HG02938 (cell line): ENCODE data around the gene FAM234B.
A peak's percentile ranks its signal among the peaks of the same experiment; 100 is the strongest.

Experiments used
- ATAC-seq: cut with Tn5 transposase; IDR thresholded peaks from one replicate; pipeline ENCODE4 v1.9.1; 2021; ENCODE audit warnings: mild to moderate bottlenecking, moderate library complexity; ENCODE audit not compliant: unreplicated experiment

The FAM234B gene

GRCh38 chr12:13090054-13090453, 45.9 kb downstream of the FAM234B start:
- no peak for ATAC-seq

- ATAC-seq: no peak
Measured at GRCh38 chr12:13091832-13092231, 47.7 kb downstream of the FAM234B start.

GRCh38 chr12:13093191-13093847, 49.1 kb downstream of the FAM234B start:
- no peak for ATAC-seq

GRCh38 chr12:13093848-13094220, 49.7 kb downstream of the FAM234B start:
- ATAC-seq: no peak

GRCh38 chr12:13094367-13094766, 50.2 kb downstream of the FAM234B start:
- peak; percentile 46 for ATAC-seq

- ATAC-seq: no peak
Measured at GRCh38 chr12:13095266-13095995, 51.2 kb downstream of the FAM234B start.

GRCh38 chr12:13097491-13098011, 53.4 kb downstream of the FAM234B start:
- no peak for ATAC-seq

- ATAC-seq: no peak
Measured at GRCh38 chr12:13099066-13099843, 55.1 kb downstream of the FAM234B start.

GRCh38 chr12:13099844-13100604, 55.8 kb downstream of the FAM234B start:
- no peak for ATAC-seq

- no peak for ATAC-seq
Measured at GRCh38 chr12:13100605-13100881, 56.4 kb downstream of the FAM234B start.

- peak; percentile 76 for ATAC-seq
Measured at GRCh38 chr12:13100882-13101769, 56.9 kb downstream of the FAM234B start.

GRCh38 chr12:13101821-13102375, 57.7 kb downstream of the FAM234B start:
- ATAC-seq: no peak

- no peak for ATAC-seq
Measured at GRCh38 chr12:13102461-13103195, 58.4 kb downstream of the FAM234B start.

GRCh38 chr12:13103391-13104033, 59.3 kb downstream of the FAM234B start, which contains the start of gene GSG1:
TSS of gene GSG1 (minus strand) at chr12:13103667. CDS start at chr12:13103512, 155 bp downstream.
- ATAC-seq: no peak

GRCh38 chr12:13104409-13104808, 60.2 kb downstream of the FAM234B start:
- no peak for ATAC-seq

- ATAC-seq: no peak
Measured at GRCh38 chr12:13105781-13106180, 61.6 kb downstream of the FAM234B start.

GRCh38 chr12:13106666-13107065, 62.5 kb downstream of the FAM234B start:
- ATAC-seq: no peak

- no peak for ATAC-seq
Measured at GRCh38 chr12:13112968-13113367, 68.8 kb downstream of the FAM234B start.
